ENCODE data around the gene NDUFS2.

DNA sequence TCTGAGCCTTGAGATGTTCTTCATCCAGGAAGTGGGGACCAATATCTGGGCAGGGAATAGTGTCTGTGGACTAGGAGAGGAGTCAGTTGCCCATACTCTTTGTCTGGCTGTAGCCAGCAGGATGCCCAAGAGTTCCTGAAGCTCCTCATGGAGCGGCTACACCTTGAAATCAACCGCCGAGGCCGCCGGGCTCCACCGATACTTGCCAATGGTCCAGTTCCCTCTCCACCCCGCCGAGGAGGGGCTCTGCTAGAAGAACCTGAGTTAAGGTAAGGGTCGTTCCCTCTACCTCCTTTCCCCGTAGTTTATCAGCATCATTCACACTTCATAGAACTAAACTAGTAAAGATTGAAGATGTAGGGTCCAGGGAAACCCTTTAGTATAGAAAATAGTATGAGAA, 39.4 kb upstream of the NDUFS2 start:
- no peak for TF ChIP-seq EZH2 (IDR thresholded peaks at IDR 0.05)
- TF ChIP-seq POLR2AphosphoS5 (IDR thresholded peaks at IDR 0.05; ENCODE audit: borderline replicate concordance, low read depth, low read length) = no peak
- no peak for TF ChIP-seq FOXP2 (optimal IDR thresholded peaks at IDR 0.05; ENCODE audit: control extremely low read depth, extremely low read length, insufficient read depth)

Measured in SK-N-MC (cell line).